GM19023 (cell line): ENCODE data around the gene GALNT18.

Experiments used
- ATAC-seq: cut with Tn5 transposase; IDR thresholded peaks from one replicate; pipeline ENCODE4 v1.9.1; 2021; ENCODE audit warnings: mild to moderate bottlenecking, moderate library complexity; ENCODE audit not compliant: unreplicated experiment

GALNT18 gene

DNA sequence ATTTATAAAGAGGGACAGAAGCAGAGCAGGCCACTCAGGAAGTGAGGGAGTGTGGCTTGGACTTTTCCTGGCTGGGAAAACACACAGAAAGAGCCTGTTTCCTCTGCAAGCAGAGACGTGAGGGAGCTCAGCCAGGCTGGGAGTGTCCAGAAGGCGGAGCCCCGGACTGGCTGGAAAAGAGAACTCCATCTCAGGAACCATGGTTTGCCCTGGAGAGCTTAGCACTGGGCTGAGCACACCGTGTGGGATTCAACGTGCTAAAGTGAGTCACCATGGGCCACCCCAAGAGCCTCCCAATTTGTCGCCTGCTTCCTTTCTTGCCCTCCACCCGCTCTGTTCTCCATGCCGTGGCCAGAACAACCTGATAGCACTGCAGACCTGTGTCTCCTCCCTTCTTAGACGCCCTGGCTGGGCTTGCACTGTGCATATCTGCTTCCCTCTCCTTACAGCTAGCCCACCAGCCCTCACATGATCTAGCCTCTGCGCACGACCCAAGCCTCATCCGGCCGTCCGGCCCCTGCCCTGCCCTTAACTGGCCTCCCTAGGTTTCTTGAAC, 51.8 kb downstream of the GALNT18 start:
- ATAC-seq, result no peak

GRCh38 chr11:11568651-11569229, 53.1 kb downstream of the GALNT18 start:
- ATAC-seq, result no peak

GRCh38 chr11:11567936-11568650, 53.7 kb downstream of the GALNT18 start:
- ATAC-seq, result no peak

GRCh38 chr11:11565636-11566035, 56.2 kb downstream of the GALNT18 start:
- ATAC-seq, result no peak

DNA sequence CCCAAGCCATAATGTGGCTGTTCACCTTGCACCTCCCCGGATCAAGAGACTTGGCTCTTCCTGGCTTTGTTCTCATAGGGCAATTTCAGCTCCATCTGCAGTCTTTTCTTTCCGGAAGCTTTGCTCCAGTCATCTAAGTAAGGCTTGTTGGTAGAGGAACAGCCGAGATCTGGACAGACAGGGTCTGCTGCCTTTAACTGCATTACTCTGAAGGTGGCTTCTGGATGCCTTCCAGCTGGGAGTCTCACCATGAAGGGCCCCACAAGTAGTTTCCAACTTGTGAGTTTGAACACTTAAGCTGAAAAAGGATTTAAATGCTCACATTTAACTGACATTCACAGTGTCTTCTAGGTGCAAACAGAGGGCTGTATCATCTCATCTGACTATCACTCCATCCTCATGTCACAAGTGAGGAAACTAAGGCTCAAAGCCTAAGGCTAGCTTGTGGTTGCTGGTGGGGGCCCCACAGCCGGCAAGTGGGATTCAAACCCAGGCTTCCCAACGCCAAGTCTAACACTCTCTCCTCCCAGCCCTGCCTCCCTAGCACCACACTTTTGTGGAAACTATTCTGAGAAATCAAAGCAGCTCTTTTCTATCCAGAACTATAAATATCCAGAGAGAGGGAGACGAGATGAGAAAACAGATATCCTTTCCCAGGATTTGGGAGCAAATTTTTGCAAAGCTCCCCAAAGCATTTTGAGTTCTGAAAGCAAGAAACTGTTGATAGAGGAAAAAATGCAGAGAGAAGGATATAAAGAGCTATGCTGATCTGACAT, 58.4 kb downstream of the GALNT18 start:
- no peak for ATAC-seq

GRCh38 chr11:11561991-11562390, 59.8 kb downstream of the GALNT18 start:
- no peak for ATAC-seq

- ATAC-seq, result no peak
Measured at GRCh38 chr11:11558826-11559225, 63.0 kb downstream of the GALNT18 start.

DNA sequence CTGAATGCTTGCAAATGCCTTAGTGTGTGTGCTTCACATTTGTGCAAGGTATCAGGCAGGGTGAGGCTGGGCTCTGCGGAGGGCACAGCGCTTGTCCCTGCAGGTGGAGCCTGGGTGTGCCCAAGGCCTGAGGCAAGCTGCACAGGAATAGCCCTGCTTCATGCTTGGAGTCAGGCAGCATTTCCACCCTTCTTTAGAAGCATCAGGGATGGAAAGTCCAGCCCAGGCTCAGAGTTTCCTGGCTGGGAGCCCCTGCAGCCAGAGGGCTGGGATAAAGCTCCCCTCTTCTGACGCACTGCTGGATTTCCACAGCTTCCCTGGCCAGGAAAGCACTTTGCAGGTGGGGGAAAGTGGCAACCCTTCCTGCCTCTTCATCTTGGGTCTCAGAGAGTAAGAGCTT, 63.4 kb downstream of the GALNT18 start:
- ATAC-seq, result no peak

DNA sequence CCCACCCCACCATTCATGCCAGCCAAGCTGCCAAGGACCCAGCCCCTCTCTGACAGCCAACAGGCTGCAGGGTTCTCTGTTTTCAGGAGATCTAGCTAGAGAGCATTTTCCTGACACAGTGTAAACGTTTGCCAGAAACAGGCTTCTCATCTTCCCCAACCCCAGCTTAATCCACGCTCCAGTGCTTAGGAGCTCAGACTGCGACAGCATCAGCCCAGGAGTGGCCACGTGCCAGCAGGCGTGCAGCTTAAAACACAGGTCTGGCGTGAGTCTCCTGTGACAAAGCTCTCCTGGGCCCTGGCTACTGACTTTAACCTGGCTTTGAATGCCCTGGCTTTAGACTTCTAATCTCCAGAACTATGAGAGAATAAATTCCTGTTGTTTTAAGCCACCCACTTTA, 66.6 kb downstream of the GALNT18 start:
- no peak for ATAC-seq

DNA sequence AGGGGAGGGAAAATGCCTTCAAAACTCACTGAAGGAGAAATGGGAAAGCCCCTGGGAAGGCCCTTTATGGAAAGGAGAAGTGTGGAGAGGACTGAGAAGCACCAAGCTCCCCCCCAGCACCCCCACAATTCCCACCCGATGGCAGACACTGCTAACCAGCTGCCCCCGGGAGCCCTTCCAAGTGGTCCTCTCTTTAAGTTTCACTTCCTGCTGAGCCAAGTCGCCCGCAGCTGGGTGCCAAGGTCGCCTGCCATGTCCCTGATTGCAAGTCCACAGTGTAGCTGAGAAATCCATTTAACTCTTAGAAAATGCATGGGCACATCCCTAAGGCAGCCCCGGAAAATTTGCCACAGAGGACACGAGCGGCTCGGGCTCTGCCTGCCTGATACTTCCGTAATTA, 68.2 kb downstream of the GALNT18 start:
- no peak for ATAC-seq

- no peak for ATAC-seq
Measured at GRCh38 chr11:11552529-11553087, 69.2 kb downstream of the GALNT18 start.

GRCh38 chr11:11550534-11550933, 71.3 kb downstream of the GALNT18 start:
- ATAC-seq, result no peak

GRCh38 chr11:11545285-11546275, 76.2 kb downstream of the GALNT18 start:
- ATAC-seq, result no peak

DNA sequence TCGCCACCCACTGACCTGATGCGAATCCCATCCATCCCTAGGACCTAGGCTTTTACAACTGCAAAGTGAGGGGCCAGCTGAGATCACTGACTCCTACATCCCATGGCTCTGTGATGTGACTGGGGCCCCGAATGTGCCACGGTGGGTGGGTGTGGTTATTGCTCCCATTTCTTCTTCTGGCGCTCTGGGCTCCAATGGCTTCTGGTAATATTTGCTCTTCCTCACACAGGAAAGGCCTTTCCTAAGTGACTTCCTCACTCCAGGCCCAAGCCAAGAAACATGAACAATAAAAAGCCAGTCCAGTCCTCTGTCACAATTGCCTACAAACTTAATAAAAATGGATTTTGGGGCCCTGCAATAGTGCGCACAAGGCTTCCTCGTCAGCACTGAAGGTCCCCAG, 78.1 kb downstream of the GALNT18 start:
- no peak for ATAC-seq

- no peak for ATAC-seq
Measured at GRCh38 chr11:11540157-11540556, 81.6 kb downstream of the GALNT18 start.

DNA sequence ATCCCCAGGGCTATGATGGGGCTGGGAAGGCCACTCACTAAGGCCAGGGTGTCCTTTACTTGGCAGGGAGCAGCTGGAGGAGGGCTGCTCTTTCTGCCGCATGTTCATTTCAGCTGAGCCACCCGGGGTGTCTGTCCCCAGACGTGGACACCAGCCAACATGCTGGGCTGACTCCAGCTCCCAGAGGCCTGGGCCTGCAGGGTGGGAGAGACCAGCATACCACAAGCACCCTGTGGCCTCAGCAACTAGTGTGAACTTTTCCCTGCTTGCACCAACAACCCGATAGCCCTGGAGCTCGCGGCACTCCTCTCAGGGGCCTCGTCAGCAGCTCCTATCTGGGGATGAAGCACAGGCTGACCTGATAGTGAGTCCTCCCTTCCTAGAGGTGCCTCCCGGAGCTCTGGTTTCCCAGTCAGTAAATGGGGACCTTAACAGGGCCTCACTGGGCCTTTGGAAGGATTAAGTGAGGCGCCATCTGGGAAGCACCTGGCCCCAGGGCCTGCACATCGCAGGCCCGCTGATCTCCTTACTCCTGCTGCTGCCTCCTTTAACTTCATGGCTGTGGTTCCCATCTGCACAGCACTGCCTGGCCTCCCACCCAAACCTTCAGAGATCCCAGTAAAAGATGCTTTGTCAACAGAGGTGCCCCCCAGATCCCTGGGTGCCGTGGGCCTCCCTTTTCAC, 83.4 kb downstream of the GALNT18 start:
- ATAC-seq, result no peak

DNA sequence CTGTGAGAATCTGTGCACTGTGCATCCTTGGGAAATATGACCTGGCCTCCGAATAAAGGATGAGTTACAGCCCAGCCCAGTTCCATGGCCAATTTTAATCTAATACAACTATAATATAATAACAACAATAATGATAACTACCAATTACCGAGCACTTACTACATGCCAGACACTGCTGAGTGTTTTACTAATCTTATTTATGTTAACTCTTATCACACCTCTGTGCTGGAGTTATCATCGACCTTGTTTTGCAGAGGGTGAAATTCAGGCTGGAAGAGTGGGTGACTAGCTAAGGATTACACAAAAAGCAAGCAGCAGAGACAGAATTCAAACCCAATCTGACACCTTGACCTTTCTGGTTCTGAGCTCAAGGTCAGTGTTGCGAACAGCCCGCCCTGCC, 83.9 kb downstream of the GALNT18 start:
- ATAC-seq, result no peak

DNA sequence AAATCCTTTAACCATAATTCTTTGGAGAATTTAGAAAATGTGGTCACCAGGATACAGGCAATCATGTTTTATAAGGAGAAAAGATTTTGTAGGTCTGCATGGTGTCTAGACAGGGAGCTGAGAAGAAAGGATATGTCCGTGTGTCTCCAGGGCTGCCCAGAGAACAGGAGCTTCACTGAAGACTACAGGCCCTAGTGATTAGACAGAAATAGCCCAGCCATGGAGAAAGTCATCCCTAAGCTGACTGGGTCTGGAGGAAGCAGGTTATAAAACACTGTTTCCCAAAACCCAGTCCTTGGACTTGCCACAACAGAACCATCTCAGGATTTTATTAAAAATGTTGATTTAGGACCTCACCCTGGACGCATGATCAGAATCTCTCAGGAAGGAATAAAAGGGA, 84.4 kb downstream of the GALNT18 start:
- ATAC-seq, result no peak

DNA sequence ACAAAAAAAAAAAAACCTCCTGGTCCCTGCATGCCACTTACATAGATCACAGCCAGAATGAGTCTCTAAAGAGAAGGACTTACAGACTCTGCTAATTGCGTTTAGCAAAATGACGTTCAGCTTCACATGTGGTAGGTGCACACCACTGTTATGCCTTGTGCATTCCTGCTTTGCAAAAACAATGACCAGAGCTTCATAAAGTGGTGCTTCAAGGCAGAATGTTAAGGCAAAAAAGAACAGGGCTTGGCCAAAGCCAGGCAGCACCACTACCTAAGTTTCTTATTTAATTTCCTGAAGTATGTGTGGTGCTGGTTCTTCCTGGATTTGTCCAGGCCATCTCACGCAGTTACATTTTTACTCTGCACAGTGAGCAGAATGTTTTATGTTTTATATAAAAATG, 85.2 kb downstream of the GALNT18 start:
- no peak for ATAC-seq

DNA sequence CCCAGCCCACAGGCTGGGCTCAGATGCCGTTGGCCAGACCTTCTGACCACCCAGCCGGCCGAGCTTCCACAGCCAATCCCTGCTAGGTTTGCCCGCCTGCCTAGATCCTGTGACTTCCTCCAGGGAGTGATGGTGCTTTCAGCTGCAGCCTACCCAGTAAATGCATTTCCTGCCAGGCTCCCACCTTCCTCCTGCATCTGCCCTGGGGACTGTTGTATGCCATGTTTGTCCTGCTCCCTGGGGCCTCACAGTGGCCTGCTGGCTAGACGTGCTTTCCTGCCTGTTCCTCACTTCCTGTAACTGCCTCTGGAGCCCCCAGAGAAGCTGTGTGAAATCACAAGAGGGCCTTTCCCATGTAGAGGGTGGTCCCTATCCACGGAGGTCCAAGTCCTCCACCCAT, 86.2 kb downstream of the GALNT18 start:
- ATAC-seq, result no peak
